Measurements from ENCODE around the gene DAPK1.

Gene DAPK1

GRCh38 chr9:87599901-87600610 is 102.4 kb downstream of the DAPK1 start (continued):
- no peak for TF ChIP-seq ZNF513 (tag by site-specific recombination; IDR thresholded peaks at IDR 0.05)
- no peak for TF ChIP-seq ZNF777 (tag by site-specific recombination; IDR thresholded peaks at IDR 0.05; ENCODE audit: borderline replicate concordance)
- no peak for TF ChIP-seq ZNF10 (tag by site-specific recombination; IDR thresholded peaks at IDR 0.05)
- 0 out of 2 replicates have a peak, but pooled peaks have one; percentile 55 for TF ChIP-seq HOXC10 (CRISPR knock-in tag; IDR thresholded peaks at IDR 0.05)
- TF ChIP-seq ZNF610 (tag by site-specific recombination; IDR thresholded peaks at IDR 0.05; ENCODE audit: borderline replicate concordance): no peak
- TF ChIP-seq ZBTB6 (tag by site-specific recombination; IDR thresholded peaks at IDR 0.05): no peak
- peak; percentile 31; the same call in 1 of the 2 replicates for TF ChIP-seq KLF17 (tag by site-specific recombination; IDR thresholded peaks at IDR 0.05)
- no peak for TF ChIP-seq ZNF510 (tag by site-specific recombination; IDR thresholded peaks at IDR 0.05; ENCODE audit: insufficient replicate concordance)
- no peak for TF ChIP-seq ZNF292 (tag by site-specific recombination; IDR thresholded peaks at IDR 0.05; ENCODE audit: borderline replicate concordance, low read depth)
- TF ChIP-seq ZNF658 (tag by site-specific recombination; IDR thresholded peaks at IDR 0.05): no peak
- peak; percentile 83 for TF ChIP-seq ZNF629 (tag by site-specific recombination; IDR thresholded peaks at IDR 0.05)
- TF ChIP-seq BCL11A (tag by site-specific recombination; IDR thresholded peaks at IDR 0.05; ENCODE audit: low read depth): peak; percentile 78
- no peak for TF ChIP-seq ELK4 (IDR thresholded peaks at IDR 0.05; ENCODE audit: borderline replicate concordance, low read depth, low read length)
- no peak for TF ChIP-seq GLI2 (tag by site-specific recombination; IDR thresholded peaks at IDR 0.05; ENCODE audit: borderline replicate concordance, low read depth)
- TF ChIP-seq ZNF366 (tag by site-specific recombination; conservative IDR thresholded peaks at IDR 0.05): peak; percentile 53; the same call in 1 of the 2 replicates
- peak; percentile 80 for TF ChIP-seq PATZ1 (tag by site-specific recombination; IDR thresholded peaks at IDR 0.05)
- TF ChIP-seq ZIC2 (tag by site-specific recombination; IDR thresholded peaks at IDR 0.05): no peak
- no peak for TF ChIP-seq ZNF473 (tag by site-specific recombination; IDR thresholded peaks at IDR 0.05)
- peak; percentile 59 for TF ChIP-seq PRDM10 (tag by site-specific recombination; IDR thresholded peaks at IDR 0.05)
- TF ChIP-seq KLF1 (tag by site-specific recombination; IDR thresholded peaks at IDR 0.05): peak; percentile 43; the same call in 1 of the 2 replicates
- 0 out of 2 replicates have a peak, but pooled peaks have one; percentile 28 for TF ChIP-seq ZBTB44 (tag by site-specific recombination; IDR thresholded peaks at IDR 0.05)
- no peak for TF ChIP-seq ZNF324 (tag by site-specific recombination; IDR thresholded peaks at IDR 0.05)
- TF ChIP-seq ZNF23 (tag by site-specific recombination; IDR thresholded peaks at IDR 0.05; ENCODE audit: borderline replicate concordance): no peak
- peak; percentile 22; the same call in 1 of the 2 replicates for TF ChIP-seq ZBTB17 (tag by site-specific recombination; IDR thresholded peaks at IDR 0.05)
- TF ChIP-seq ZNF2 (tag by site-specific recombination; IDR thresholded peaks at IDR 0.05): peak; percentile 57; the same call in 1 of the 2 replicates
- no peak for TF ChIP-seq ZNF501 (tag by site-specific recombination; IDR thresholded peaks at IDR 0.05)
- TF ChIP-seq ZNF146 (tag by site-specific recombination; IDR thresholded peaks at IDR 0.05): 0 out of 2 replicates have a peak, but pooled peaks have one; percentile 16
